Measurements from ENCODE around the gene ZNF287. TPM values are rescaled to one million over a fixed set of nuclear protein-coding genes. Genes with fewer than 3 reads are reported as not detected.

Gene ZNF287
- total RNA-seq, 4 donors from 2014 or later = 9.6 to 17.3 (median 14.6) TPM

DNA sequence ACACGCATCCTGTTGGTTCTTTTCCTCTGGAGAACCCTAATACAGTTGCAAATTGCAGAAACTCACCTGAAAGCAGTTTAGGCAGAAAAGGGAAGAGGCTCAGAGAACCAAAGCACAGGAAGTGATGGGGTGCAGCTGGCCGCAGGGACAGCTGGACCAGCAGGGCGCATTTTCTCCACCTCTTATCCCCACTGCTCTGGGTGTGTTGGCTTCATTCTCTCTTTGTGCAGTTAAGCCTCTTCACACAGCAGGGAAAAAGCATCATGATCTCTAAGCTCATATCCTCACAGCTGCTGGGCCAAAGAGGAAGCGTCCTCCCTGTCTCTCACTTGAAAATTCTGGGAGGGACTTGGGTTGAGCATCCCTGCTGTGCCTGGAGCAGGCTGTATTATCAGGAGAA, 57.0 kb downstream of the ZNF287 start:
- 73 to 74% methylated on average over 4 of the region's 4 CpGs for WGBS, 2 donors
- TF ChIP-seq POLR2A (IDR thresholded peaks at IDR 0.05) (no peak), CTCF (IDR thresholded peaks at IDR 0.05) (no peak)
- H3K4me1 ChIP-seq = peaks cover 8 to 28% of the 10 kb centered on the region in 2 donors
- no peaks in the 10 kb centered on the region for H3K36me3 ChIP-seq
- H3K4me3 ChIP-seq (replicated peaks in 1 of 3) = no peak overlapping the region
- no peaks in the 10 kb centered on the region for H3K27me3 ChIP-seq
- no peaks in the 10 kb centered on the region for H3K9me3 ChIP-seq
- no peak overlapping the region for H3K27ac ChIP-seq
- intact Hi-C loops (cut with DNase I) = no loop called here
- DNase-seq = no peak

GRCh38 chr17:16511593-16511992, 57.4 kb downstream of the ZNF287 start:
- intact Hi-C loops (cut with DNase I) = no loop called here

GRCh38 chr17:16507918-16508533, 61.0 kb downstream of the ZNF287 start:
- DNase-seq = peak in 1 of 2 donors; percentile 36

More at GRCh38 chr17:16511593-16511992, 57.4 kb downstream of the ZNF287 start:
- H3K27me3 ChIP-seq = no peaks in the 10 kb centered on the region
- H3K4me3 ChIP-seq (replicated peaks in 1 of 3) = no peak overlapping the region
- peaks cover 3 to 24% of the 10 kb centered on the region in 2 donors for H3K4me1 ChIP-seq
- no peak overlapping the region for H3K27ac ChIP-seq
- 80 to 90% methylated on average over 1 of the region's 1 CpG for WGBS, 2 donors
- no peaks in the 10 kb centered on the region for H3K9me3 ChIP-seq
- TF ChIP-seq POLR2A (IDR thresholded peaks at IDR 0.05) (no peak), CTCF (IDR thresholded peaks at IDR 0.05) (no peak)
- no peak for DNase-seq
- H3K36me3 ChIP-seq = no peaks in the 10 kb centered on the region

GRCh38 chr17:16506188-16506587, 62.8 kb downstream of the ZNF287 start:
- TF ChIP-seq POLR2A (IDR thresholded peaks at IDR 0.05) (no peak), CTCF (IDR thresholded peaks at IDR 0.05) (no peak)
- DNase-seq = no peak
- 91 to 94% methylated on average over 3 of the region's 3 CpGs for WGBS, 2 donors
- Histone ChIP-seq H3K27me3 (no peaks in the 10 kb centered on the region), H3K4me1 (peaks cover 9 to 33% of the 10 kb centered on the region in 2 donors), H3K4me3 (replicated peaks in 1 of 3) (no peak overlapping the region), H3K9me3 (no peaks in the 10 kb centered on the region), H3K27ac (no peak overlapping the region), H3K36me3 (no peaks in the 10 kb centered on the region)
- intact Hi-C loops (cut with DNase I) = no loop called here

More at GRCh38 chr17:16507918-16508533, 61.0 kb downstream of the ZNF287 start:
- Histone ChIP-seq H3K27me3 (no peaks in the 10 kb centered on the region), H3K9me3 (no peaks in the 10 kb centered on the region), H3K36me3 (no peaks in the 10 kb centered on the region), H3K4me3 (replicated peaks in 1 of 3) (no peak overlapping the region), H3K4me1 (peaks cover 9 to 33% of the 10 kb centered on the region in 2 donors), H3K27ac (peak overlapping the region in 2 of 3 donors; percentile 40 to 80)
- TF ChIP-seq POLR2A (IDR thresholded peaks at IDR 0.05) (no peak), CTCF (IDR thresholded peaks at IDR 0.05) (no peak)
- 62 to 68% methylated on average over 8 of the region's 8 CpGs for WGBS, 2 donors
- intact Hi-C loops (cut with DNase I) = no loop called here

DNA sequence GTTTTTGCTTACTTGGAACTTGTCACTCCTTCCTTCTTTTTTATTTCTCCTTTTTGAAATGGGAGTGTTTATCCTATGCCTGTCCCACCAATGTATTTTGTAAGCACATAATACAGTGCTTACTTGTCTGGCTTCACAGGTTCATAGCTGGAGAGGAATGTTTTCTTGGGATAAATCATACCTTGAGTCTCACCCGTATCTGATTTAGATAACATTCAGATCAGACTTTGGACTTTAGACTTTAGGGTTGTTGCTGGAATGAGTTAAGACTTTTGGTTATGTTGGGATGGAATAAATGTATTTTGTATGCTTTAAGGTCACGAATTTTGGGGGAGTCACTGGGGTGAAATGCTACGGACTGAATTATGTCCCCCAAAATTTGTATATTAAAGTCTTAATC, 64.0 kb downstream of the ZNF287 start:
- Histone ChIP-seq H3K9me3 (no peaks in the 10 kb centered on the region), H3K27ac (no peak overlapping the region), H3K4me1 (peaks cover 9 to 33% of the 10 kb centered on the region in 2 donors), H3K36me3 (no peaks in the 10 kb centered on the region), H3K27me3 (no peaks in the 10 kb centered on the region), H3K4me3 (replicated peaks in 1 of 3) (no peak overlapping the region)
- 79 to 97% methylated on average over 3 of the region's 3 CpGs for WGBS, 2 donors
- no peak for DNase-seq
- TF ChIP-seq POLR2A (IDR thresholded peaks at IDR 0.05) (no peak), CTCF (IDR thresholded peaks at IDR 0.05) (no peak)
- intact Hi-C loops (cut with DNase I) = no loop called here
